IPS-NIHi7 (cell line): ENCODE results near the gene SPTB.

Experiments used
- DNase-seq: peaks from one replicate; pipeline ENCODE4 v3.0.0; 2012; ENCODE audit warnings: mixed read lengths; ENCODE audit errors: extremely low spot score

The SPTB gene

GRCh38 chr14:64850369-64851137 lies 29.2 kb downstream of the SPTB start:
- no peak for DNase-seq

GRCh38 chr14:64849940-64850339 lies 29.8 kb downstream of the SPTB start:
- DNase-seq: no peak

GRCh38 chr14:64848239-64848638 lies 31.5 kb downstream of the SPTB start:
- no peak for DNase-seq

- no peak for DNase-seq
Observed at GRCh38 chr14:64846319-64846718, 33.4 kb downstream of the SPTB start.

- DNase-seq: no peak
Observed at GRCh38 chr14:64845878-64846277, 33.8 kb downstream of the SPTB start.

GRCh38 chr14:64844969-64845536 lies 34.7 kb downstream of the SPTB start:
- DNase-seq: no peak

- no peak for DNase-seq
Observed at GRCh38 chr14:64844272-64844671, 35.4 kb downstream of the SPTB start.

- DNase-seq: no peak
Observed at GRCh38 chr14:64843548-64843947, 36.2 kb downstream of the SPTB start.

GRCh38 chr14:64841772-64842750 lies 37.6 kb downstream of the SPTB start:
- DNase-seq: no peak

GRCh38 chr14:64841121-64841651 lies 38.5 kb downstream of the SPTB start:
- peak; percentile 81 for DNase-seq

GRCh38 chr14:64838656-64839055 lies 41.1 kb downstream of the SPTB start:
- no peak for DNase-seq

- no peak for DNase-seq
Observed at GRCh38 chr14:64835431-64835830, 44.3 kb downstream of the SPTB start.

- no peak for DNase-seq
Observed at GRCh38 chr14:64834965-64835364, 44.7 kb downstream of the SPTB start.

- no peak for DNase-seq
Observed at GRCh38 chr14:64831419-64831818, 48.3 kb downstream of the SPTB start.

GRCh38 chr14:64830961-64831360 lies 48.7 kb downstream of the SPTB start:
- DNase-seq: no peak

GRCh38 chr14:64828071-64828470 lies 51.6 kb downstream of the SPTB start:
- DNase-seq: no peak

- DNase-seq: no peak
Observed at GRCh38 chr14:64826845-64827244, 52.9 kb downstream of the SPTB start.

GRCh38 chr14:64826333-64826732 lies 53.4 kb downstream of the SPTB start:
- no peak for DNase-seq

- DNase-seq: no peak
Observed at GRCh38 chr14:64825509-64825908, 54.2 kb downstream of the SPTB start.

- DNase-seq: no peak
Observed at GRCh38 chr14:64825006-64825405, 54.7 kb downstream of the SPTB start.

- no peak for DNase-seq
Observed at GRCh38 chr14:64824471-64824870, 55.2 kb downstream of the SPTB start.

GRCh38 chr14:64823305-64823861 lies 56.3 kb downstream of the SPTB start:
- DNase-seq: peak; percentile 95
